ENCODE measurements around the gene WNT5B. TPM values are rescaled to one million over a fixed set of nuclear protein-coding genes. Genes with fewer than 3 reads are reported as not detected.

WNT5B gene
- total RNA-seq, 2 donors from 2014 or later = 1.5 to 3.0 TPM

DNA sequence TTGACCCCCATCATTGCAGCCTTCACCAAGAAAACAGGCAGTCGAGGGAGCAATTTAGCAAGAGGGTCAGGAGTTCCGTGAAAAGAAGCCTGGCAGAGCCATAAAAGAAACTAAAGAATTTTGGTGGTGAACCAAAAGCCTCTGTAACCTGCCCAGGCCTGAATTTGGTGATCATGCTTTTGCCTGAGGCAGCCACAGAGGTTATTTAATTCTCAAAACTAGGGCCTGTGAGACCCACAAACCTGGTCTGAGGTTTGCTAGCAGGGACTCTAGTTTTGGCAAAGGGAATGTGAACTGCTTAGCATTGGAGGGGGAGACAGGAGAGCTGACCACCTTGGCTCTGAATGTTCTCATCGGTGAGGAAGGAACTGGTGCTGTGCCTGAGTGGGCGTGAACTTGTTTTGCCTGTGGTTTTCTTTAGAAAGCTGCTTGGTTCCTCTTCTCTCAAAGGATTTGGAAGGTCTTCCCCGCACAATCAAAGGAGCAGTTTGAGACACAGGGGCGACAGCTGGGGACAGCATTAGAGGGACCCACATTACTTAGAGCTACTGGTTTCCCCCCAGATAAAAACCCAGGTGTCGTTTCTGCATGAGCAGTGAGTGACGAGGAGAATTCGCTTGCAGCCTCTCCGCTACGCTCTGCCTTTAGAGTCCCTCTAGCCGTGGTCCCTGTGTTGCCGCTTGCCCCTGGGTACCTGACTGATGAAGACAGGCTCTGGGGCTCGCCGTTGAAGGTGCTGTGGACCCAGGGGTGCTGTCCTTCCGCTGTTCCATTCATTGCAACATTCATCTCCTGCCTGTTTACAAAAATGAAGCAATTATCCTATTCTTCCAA lies 12.6 kb upstream of the WNT5B start:
- Histone ChIP-seq H3K36me3 (no peaks in the 10 kb centered on the region), H3K9me3 (no peaks in the 10 kb centered on the region), H3K4me3 (no peak overlapping the region), H3K4me1 (peaks cover 0 to 7% of the 10 kb centered on the region in 2 donors), H3K27me3 (no peaks in the 10 kb centered on the region), H3K27ac (no peak overlapping the region)
- DNase-seq (ENCODE audit: low spot score) = no peak
- TF ChIP-seq, protein P1, sequence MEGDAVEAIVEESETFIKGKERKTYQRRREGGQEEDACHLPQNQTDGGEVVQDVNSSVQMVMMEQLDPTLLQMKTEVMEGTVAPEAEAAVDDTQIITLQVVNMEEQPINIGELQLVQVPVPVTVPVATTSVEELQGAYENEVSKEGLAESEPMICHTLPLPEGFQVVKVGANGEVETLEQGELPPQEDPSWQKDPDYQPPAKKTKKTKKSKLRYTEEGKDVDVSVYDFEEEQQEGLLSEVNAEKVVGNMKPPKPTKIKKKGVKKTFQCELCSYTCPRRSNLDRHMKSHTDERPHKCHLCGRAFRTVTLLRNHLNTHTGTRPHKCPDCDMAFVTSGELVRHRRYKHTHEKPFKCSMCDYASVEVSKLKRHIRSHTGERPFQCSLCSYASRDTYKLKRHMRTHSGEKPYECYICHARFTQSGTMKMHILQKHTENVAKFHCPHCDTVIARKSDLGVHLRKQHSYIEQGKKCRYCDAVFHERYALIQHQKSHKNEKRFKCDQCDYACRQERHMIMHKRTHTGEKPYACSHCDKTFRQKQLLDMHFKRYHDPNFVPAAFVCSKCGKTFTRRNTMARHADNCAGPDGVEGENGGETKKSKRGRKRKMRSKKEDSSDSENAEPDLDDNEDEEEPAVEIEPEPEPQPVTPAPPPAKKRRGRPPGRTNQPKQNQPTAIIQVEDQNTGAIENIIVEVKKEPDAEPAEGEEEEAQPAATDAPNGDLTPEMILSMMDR (IDR thresholded peaks at IDR 0.05) = no peak

DNA sequence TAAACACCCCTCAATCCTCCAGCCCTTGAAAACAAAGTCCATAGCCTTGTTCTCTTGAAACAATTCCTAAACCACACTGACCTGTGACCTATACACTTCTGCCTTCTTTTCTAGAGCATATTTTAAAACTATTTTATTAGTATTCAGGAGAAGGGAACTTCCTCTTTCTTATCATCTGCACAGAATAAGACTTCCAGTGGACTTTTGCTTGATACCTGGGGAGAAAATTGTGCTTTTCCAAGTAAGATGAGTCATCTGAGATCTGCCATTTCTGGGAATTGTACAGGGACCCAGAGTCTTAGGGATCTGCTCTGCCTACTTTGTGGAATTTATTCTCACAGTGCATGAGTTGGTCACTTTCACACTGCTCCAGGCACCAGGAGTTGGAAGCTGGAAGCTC lies 10.5 kb upstream of the WNT5B start:
- H3K4me3 ChIP-seq = no peak overlapping the region
- H3K27me3 ChIP-seq = no peaks in the 10 kb centered on the region
- TF ChIP-seq, protein P1 (IDR thresholded peaks at IDR 0.05) = no peak
- H3K9me3 ChIP-seq = no peaks in the 10 kb centered on the region
- H3K27ac ChIP-seq = no peak overlapping the region
- H3K36me3 ChIP-seq = no peaks in the 10 kb centered on the region
- no peaks in the 10 kb centered on the region for H3K4me1 ChIP-seq
- no peak for DNase-seq (ENCODE audit: low spot score)

DNA sequence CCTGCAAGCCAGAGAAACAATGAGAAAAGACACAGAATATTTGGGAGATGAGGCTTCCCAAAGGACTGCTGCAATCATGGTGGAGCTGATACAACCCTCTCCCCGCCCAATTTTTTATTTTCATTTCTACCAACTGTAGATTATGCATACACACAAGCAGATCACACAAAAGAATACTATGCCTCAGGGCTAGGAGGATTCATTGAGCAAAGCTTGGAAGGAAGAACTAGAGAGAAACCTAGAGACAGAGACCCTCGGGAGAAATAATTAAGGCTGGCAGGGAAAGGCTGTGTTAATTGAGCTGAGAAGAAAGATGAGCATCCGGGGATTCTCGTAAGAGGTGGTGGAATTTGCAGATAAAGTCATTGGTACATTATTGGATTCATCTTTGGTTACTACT lies 9.9 kb upstream of the WNT5B start:
- Histone ChIP-seq H3K36me3 (no peaks in the 10 kb centered on the region), H3K4me1 (no peaks in the 10 kb centered on the region), H3K27me3 (no peaks in the 10 kb centered on the region), H3K9me3 (no peaks in the 10 kb centered on the region), H3K4me3 (no peak overlapping the region), H3K27ac (no peak overlapping the region)
- no peak for DNase-seq (ENCODE audit: low spot score)
- TF ChIP-seq, protein P1 (IDR thresholded peaks at IDR 0.05) = no peak

- peak; percentile 78 for DNase-seq (ENCODE audit: low spot score)
- TF ChIP-seq, protein P1 (IDR thresholded peaks at IDR 0.05) = no peak
- no peak overlapping the region for H3K27ac ChIP-seq
Observed at GRCh38 chr12:1619587-1619986, 9.4 kb upstream of the WNT5B start.

GRCh38 chr12:1620092-1620491 lies 8.9 kb upstream of the WNT5B start:
- DNase-seq (ENCODE audit: low spot score) = no peak
- Histone ChIP-seq H3K4me1 (peaks cover 0 to 2% of the 10 kb centered on the region in 2 donors), H3K27ac (no peak overlapping the region), H3K36me3 (no peaks in the 10 kb centered on the region), H3K27me3 (no peaks in the 10 kb centered on the region), H3K4me3 (no peak overlapping the region), H3K9me3 (no peaks in the 10 kb centered on the region)
- TF ChIP-seq, protein P1 (IDR thresholded peaks at IDR 0.05) = no peak

More at GRCh38 chr12:1619587-1619986, 9.4 kb upstream of the WNT5B start:
- no peaks in the 10 kb centered on the region for H3K27me3 ChIP-seq
- no peak overlapping the region for H3K4me3 ChIP-seq
- H3K36me3 ChIP-seq = no peaks in the 10 kb centered on the region
- no peaks in the 10 kb centered on the region for H3K9me3 ChIP-seq
- H3K4me1 ChIP-seq = no peaks in the 10 kb centered on the region
